HG02759 (cell line): Measurements from ENCODE around the gene CBY1.

Experiments used
- ATAC-seq: cut with Tn5 transposase; IDR thresholded peaks from one replicate; pipeline ENCODE4 v1.9.1; 2021; ENCODE audit warnings: mild to moderate bottlenecking, moderate library complexity; ENCODE audit not compliant: unreplicated experiment

Gene CBY1

DNA sequence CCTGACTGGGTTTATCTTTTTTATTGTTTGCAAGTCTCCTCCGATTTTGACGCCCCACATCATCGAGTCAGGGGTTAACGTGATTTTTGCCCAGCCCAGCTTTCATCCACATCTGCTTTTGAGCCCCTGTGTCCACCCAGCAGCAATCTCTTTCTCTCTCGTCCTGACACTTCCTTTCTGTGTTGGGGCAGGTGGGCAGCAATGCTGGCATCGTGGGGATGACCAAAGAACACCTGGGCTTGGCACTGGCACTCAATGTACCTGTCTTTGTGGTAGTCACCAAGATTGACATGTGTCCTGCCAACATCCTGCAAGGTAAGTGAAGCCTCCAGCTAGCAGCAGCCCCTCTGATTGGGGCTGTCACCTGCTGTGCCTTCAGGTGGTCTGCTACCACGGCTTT is 65.1 kb downstream of the CBY1 start:
- ATAC-seq = no peak
